ENCODE measurements around the gene OR52E8.

- TF ChIP-seq CTCF (IDR thresholded peaks at IDR 0.05) = no peak
- TF ChIP-seq POLR2A (IDR thresholded peaks at IDR 0.05) = no peak
- no peak for TF ChIP-seq POLR2AphosphoS5 (IDR thresholded peaks at IDR 0.05)
- no peak for TF ChIP-seq EP300 (IDR thresholded peaks at IDR 0.05)
Measured at GRCh38 chr11:5881756-5882155, 24.3 kb upstream of the OR52E8 start.

Measured in gastroesophageal sphincter (tissue), 3 donors.